HG02970 (cell line): Measurements from ENCODE around the gene MLPH.

Source experiments
- ATAC-seq: cut with Tn5 transposase; IDR thresholded peaks from one replicate; pipeline ENCODE4 v1.9.1; 2021; ENCODE audit warnings: mild to moderate bottlenecking, moderate library complexity, moderate number of reproducible peaks; ENCODE audit not compliant: unreplicated experiment, low FRiP score

Gene MLPH

DNA sequence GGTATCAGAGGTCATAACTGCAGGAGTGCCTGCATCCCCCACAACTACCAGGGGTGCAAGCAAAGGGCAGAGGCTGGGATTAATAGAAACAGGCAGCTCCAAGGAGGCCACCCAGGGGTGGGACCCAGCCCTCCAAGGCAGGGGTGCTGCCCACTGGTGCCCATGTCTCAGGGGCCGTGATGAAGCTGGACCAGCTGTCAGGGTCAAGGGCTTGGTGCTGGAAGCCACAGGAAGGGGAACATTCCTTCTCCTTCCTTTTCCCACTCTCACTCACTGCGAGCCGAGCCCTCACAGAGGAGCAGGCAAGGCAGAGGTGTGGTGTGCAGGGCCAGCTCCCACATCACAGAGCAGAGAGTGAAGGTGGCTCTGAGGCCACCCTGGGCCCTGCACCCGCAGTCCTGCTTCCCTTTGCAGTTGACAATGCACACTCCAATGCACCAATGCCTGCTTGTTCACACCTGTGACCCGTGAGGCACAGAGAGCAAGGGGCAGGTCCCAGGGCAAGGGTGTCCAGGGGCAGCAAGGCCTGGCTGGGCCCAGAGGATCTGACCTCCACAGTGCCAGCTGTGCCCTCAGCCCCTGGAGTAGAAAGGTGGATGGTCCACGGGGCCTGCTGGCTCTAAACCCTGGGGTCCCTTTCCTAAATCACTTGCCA, 28.7 kb downstream of the MLPH start:
- ATAC-seq: no peak

DNA sequence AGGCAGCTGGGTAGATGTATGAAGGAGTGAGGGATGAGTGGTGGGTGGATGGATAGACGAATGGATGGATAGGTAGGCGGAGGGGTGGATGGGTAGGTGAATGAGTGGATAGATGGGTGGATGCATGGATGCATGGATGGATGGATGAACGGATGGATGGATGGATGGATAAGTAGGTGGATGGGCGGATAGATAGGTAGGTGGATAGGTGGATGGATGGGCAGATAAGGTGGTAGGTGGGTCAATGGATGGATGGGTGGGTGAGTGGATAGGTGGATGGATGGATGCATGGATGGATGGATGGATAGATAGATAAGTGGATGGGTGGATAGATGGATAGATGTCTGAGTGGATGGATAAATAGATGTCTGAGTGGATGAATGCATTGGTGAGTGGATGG, 30.1 kb downstream of the MLPH start:
- no peak for ATAC-seq

GRCh38 chr2:237517990-237518389, 30.9 kb downstream of the MLPH start:
- ATAC-seq: no peak

GRCh38 chr2:237519506-237520245, 32.6 kb downstream of the MLPH start:
- ATAC-seq: no peak

DNA sequence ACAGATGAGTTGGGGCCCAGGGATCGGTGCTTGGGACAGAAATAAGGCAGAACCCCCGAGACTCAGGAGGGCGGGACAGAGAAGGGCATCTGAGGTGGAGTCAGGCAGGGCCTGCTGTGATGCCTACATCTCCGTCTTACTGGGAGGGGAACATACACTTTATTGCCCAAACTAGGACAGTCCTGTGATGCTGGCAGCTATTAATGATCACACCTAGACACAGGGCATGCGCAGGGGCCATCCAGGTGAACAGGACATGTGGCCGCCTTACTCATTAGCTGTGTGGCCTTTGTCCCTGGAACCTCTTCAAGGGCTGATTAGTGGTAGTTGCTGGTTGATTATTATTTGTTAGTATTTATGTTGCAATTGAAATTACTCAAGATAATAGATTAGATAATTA, 33.2 kb downstream of the MLPH start:
- ATAC-seq: no peak

DNA sequence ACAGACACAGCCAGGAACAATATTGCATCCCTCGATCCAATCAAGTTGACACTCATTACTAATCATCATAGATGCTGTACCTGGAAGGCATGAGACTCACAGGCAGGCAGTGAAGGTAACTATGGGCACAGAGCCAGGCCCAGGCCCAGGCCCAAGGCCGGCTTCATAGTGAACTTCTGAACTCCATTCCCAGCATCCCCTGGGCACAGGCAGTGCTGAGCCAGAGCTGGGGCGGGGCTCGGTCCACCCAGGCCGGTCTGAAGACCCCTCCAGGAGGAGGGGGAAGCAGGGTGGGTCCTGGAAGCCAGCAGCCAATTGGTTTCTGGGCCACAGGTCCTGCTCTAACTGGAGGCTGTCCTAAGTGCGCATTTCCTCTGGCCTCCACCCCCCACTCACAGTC, 37.6 kb downstream of the MLPH start:
- no peak for ATAC-seq

- ATAC-seq: no peak
Measured at GRCh38 chr2:237525559-237526157, 38.6 kb downstream of the MLPH start.

DNA sequence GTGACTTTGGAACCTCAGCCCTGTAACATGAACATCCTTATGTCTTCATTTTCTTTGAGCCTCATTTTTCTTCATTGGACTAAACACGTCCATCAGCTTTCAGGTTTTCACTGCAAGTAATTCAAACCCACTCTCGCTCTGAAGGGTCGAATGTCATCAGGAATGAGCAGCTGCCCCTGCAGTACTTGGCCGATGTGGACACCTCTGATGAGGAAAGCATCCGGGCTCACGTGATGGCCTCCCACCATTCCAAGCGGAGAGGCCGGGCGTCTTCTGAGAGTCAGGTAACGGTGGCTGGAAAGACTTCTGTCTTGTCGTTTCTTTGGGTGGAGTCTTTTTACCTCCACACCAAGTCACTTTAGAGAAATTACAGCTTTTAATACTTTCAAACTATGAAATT, 40.2 kb downstream of the MLPH start:
- ATAC-seq: no peak

GRCh38 chr2:237527766-237528165, 40.7 kb downstream of the MLPH start:
- ATAC-seq: no peak

GRCh38 chr2:237529452-237530402, 42.7 kb downstream of the MLPH start:
- peak; percentile 71 for ATAC-seq

DNA sequence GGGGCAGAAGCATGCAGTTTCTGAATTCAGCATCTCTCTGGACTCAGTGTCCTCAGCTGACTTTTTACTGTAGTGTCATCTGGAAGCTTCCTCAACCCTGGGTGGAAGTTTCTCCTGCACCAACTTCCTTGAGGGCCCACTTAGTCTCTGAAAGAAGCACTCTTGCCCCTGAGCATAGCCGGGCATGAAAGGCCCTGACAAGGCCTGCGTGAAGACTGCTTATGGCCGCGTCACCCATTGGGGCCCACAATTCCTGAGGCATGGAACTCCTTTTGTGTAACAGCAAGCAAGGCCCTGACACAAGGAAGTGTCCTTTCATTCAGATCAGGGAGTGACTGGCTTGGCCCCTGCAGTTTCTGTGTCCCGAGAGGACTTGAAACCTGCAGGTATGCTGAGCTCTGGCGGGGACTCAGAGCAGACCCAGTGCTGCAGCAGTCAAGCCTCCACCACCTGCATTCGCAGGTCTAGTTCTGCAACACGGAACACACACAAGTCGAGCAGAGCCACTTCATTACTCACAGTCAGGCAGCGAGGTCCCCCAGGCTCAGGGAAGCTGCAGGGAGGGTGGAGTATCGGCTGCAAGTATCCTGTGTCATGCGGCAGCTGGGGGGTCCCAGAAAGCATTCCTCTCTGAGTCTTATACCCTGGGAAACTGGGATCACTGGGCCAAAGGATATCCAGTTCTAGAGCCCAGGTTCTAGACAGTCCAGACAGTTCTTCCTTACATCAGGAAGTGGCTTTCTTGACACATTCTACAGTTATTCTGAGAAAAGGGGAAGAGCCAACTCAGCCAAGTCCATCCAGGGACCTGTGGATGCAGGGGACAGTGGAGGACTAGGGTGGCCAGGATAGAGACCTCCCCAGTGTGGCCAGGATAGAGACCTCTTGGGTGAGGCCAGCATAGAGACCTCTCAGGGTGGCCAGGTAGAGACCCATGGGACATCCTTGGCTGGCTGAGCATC, 43.7 kb downstream of the MLPH start:
- ATAC-seq: no peak

- ATAC-seq: no peak
Measured at GRCh38 chr2:237532160-237532559, 45.1 kb downstream of the MLPH start.

GRCh38 chr2:237533668-237534161, 46.7 kb downstream of the MLPH start:
- ATAC-seq: no peak

GRCh38 chr2:237534380-237534779, 47.3 kb downstream of the MLPH start:
- no peak for ATAC-seq

DNA sequence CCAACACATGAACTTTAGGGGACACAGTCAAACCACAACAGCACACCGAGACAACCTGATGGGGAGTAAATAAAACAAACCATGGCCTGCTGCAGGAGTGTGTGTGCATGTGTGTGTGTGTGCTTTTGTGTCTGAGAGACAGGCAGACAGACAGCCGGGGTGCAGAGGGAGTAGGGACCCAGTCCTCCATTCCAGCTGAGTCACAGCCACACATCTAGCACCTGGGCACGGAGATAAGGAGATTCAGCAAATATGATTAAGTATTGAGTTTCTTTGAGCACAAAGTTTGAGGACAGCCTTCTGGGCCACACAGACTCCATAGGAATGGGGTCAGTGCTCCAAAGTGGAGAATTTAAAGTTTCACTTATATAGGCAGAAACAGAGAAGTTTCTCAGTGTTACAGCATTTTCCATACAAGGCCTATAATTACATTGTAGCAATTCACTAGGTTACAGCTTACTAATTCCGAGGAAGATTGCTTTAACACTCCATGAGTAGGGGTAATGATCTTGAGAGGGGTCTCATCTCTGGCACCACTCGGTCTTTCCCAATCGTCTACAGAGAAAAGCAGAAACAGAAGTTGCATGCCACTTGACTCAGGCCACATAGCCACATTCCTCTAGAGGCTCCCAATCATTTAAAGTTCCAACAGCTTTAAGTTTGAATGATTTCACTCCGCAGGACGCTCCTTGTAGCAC, 48.5 kb downstream of the MLPH start:
- ATAC-seq: no peak

DNA sequence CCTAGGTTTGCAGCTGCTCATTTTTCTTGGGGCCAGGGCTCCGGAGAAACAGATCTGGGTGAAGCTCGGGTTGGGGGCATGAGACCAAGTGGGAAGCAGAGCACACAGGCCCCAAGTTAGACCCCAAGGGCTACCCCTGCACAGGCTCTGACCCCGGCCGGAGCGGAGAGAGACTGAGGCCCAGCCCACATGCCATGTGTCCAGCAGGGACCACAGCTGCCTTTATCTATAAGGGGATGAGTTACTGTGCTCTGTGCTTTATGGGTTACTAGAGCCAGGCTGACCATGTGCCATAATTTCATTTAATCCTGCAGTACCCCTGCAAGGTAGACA, 49.0 kb downstream of the MLPH start:
- ATAC-seq: no peak

GRCh38 chr2:237536617-237537016, 49.6 kb downstream of the MLPH start:
- ATAC-seq: no peak

DNA sequence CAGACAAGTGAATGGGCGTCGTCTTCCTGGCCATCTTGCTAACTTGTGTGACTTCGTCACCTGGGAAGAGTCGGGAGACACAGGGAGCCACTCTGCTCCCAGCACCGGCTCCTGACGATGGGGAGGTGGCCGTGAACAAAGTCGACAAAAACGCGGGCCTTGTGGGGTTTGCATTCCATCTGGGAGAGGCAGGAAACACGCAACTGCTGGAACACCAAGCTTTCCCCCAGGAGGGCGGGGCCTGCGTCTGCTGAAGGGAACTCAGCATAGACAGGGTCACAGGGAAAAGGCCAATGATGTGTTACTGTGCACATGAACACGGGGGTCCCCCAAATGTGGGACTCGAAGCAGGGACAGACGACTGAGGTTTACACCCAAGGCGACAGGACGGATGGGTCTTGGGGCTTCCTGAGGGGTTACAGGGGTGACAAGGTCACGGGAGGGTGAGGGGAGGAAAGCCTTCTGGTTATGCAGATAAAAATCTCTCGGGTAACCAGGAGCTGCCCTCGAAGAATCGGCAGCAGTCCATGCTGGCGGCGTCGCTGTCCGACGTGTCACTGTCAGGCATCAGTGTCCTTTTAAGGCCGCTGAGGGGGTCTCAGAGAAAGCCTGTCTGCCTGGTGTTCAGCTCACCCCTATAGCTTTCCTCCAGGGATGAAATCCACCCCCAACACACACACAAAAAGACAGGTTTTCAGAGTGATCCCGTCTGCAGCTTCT, 51.1 kb downstream of the MLPH start:
- ATAC-seq: no peak
